Sigmoid colon (tissue), 4 donors: ENCODE data around the gene DNASE2.

Source experiments
- EP300 ChIP-seq, 4 donors: sonication (generic); formaldehyde crosslinking; IDR thresholded peaks; one replicate each; pipeline ENCODE4 v1.6.1; 2017; ENCODE audit warnings: antibody characterized with exemption in 4 of 4
- TF ChIP-seq, protein P1 (sequence below), 4 experiments: fragments of 450-650 bp in 3 of 4; fragments of 200-600 bp in 1 of 4; IDR thresholded peaks; one replicate each; pipeline ENCODE4 v1.5.1; 2016 to 2019; ENCODE audit warnings: antibody characterized with exemption in 4 of 4, mild to moderate bottlenecking in 3 of 4, moderate library complexity in 2 of 4

DNA sequence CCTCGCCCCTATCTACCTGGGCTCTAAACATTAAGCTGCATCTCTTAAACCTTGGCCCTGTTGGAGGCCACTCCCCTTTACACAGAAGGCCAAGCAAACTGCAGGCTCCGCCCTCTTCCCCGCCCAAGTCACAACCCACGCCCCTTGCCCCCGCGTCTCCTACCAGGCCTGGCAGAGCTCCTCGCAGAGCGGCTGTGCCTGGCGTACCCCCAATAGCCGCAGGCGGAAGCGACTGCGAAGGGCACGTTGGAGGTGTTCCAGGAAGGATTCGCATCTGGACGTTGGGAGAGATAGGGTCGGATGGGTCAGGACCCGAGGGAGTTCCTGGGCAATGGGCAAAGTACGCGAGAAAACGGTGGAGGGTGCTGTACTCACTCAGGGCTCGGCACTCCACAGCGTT, 52.8 kb downstream of the DNASE2 start:
- TF ChIP-seq, protein P1, sequence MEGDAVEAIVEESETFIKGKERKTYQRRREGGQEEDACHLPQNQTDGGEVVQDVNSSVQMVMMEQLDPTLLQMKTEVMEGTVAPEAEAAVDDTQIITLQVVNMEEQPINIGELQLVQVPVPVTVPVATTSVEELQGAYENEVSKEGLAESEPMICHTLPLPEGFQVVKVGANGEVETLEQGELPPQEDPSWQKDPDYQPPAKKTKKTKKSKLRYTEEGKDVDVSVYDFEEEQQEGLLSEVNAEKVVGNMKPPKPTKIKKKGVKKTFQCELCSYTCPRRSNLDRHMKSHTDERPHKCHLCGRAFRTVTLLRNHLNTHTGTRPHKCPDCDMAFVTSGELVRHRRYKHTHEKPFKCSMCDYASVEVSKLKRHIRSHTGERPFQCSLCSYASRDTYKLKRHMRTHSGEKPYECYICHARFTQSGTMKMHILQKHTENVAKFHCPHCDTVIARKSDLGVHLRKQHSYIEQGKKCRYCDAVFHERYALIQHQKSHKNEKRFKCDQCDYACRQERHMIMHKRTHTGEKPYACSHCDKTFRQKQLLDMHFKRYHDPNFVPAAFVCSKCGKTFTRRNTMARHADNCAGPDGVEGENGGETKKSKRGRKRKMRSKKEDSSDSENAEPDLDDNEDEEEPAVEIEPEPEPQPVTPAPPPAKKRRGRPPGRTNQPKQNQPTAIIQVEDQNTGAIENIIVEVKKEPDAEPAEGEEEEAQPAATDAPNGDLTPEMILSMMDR (IDR thresholded peaks at IDR 0.05): no peak
- no peak for TF ChIP-seq EP300 (IDR thresholded peaks at IDR 0.05)
